SH-SY5Y (cell line): ENCODE measurements around the gene DDX27.

Experiments
- GATA2 ChIP-seq: IDR thresholded peaks from 2 replicates; pipeline ENCODE4 v1.6.1; 2011; ENCODE audit warnings: mild to moderate bottlenecking, low read depth, low read length
- GATA3 ChIP-seq: IDR thresholded peaks from 2 replicates; pipeline ENCODE4 v1.6.1; 2011; ENCODE audit warnings: low read depth, mild to moderate bottlenecking, low read length, moderate library complexity

DNA sequence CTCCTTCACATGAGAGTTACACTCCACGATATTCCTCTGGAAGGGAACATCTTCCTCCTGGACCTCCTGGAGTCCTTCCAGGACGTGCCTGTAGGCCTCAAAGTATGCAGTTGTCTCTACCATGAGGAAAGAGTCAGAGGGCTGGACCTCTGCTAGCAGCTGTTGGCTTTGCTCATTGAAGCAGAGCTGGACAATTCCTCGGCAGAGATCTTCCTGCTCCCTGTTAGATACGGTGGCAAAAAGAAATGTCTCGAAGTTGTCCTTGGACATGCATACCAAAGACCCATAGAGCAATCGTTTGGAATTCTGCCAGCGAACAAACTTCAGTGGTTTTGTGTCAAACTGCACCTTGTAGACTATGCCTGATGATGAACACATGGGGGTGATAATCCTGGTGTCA, 51.0 kb downstream of the DDX27 start:
- TF ChIP-seq GATA3 = no peak
- TF ChIP-seq GATA2 = no peak
